ENCODE measurements around the gene KDSR. TPM values are rescaled to one million over a fixed set of nuclear protein-coding genes. Genes with fewer than 3 reads are reported as not detected.

The KDSR gene
- total RNA-seq, 1 donor from 2014 or later = 35.7 TPM

GRCh38 chr18:63377275-63377980, 10.4 kb upstream of the KDSR start:
- H3K9me3 Mint-ChIP-seq = peaks cover 3% of the 10 kb centered on the region
- no peaks in the 10 kb centered on the region for H3K4me1 Mint-ChIP-seq
- H3K27me3 Mint-ChIP-seq (ENCODE audit: low read depth) = no peaks in the 10 kb centered on the region
- H3K36me3 Mint-ChIP-seq (ENCODE audit: low read depth) = peaks cover 4% of the 10 kb centered on the region
- DNase-seq (ENCODE audit: low read depth, low spot score) = no peak
- H3K4me3 Mint-ChIP-seq = no peak overlapping the region
- TF ChIP-seq, protein P1, sequence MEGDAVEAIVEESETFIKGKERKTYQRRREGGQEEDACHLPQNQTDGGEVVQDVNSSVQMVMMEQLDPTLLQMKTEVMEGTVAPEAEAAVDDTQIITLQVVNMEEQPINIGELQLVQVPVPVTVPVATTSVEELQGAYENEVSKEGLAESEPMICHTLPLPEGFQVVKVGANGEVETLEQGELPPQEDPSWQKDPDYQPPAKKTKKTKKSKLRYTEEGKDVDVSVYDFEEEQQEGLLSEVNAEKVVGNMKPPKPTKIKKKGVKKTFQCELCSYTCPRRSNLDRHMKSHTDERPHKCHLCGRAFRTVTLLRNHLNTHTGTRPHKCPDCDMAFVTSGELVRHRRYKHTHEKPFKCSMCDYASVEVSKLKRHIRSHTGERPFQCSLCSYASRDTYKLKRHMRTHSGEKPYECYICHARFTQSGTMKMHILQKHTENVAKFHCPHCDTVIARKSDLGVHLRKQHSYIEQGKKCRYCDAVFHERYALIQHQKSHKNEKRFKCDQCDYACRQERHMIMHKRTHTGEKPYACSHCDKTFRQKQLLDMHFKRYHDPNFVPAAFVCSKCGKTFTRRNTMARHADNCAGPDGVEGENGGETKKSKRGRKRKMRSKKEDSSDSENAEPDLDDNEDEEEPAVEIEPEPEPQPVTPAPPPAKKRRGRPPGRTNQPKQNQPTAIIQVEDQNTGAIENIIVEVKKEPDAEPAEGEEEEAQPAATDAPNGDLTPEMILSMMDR (conservative IDR thresholded peaks at IDR 0.05) = no peak
- H3K27ac Mint-ChIP-seq (ENCODE audit: unreplicated experiment) = no peak overlapping the region

DNA sequence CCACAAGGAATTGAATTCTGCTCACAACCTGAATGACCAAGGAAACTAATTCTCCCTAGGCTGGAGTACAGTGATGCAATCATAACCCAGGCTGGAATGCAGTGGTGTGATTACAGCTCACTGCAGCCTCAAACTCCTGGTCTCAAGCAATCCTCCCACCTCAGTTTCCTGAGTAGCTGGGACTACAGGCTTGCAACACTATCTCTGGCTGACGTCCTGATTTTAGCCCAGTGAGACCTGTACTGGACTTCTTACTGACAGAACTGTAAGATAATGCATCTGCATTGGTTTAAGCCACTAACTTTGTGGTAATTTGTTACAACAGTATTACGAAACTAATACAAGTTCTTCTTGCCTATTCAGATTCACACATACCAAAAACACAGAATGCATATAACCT, 9.5 kb upstream of the KDSR start:
- TF ChIP-seq, protein P1 (conservative IDR thresholded peaks at IDR 0.05) = no peak
- no peak for DNase-seq (ENCODE audit: low read depth, low spot score)
- Mint-ChIP-seq H3K27me3 (ENCODE audit: low read depth) (no peaks in the 10 kb centered on the region), H3K36me3 (ENCODE audit: low read depth) (peaks cover 4% of the 10 kb centered on the region), H3K4me3 (no peak overlapping the region), H3K9me3 (peaks cover 3% of the 10 kb centered on the region), H3K4me1 (no peaks in the 10 kb centered on the region), H3K27ac (ENCODE audit: unreplicated experiment) (no peak overlapping the region)

DNA sequence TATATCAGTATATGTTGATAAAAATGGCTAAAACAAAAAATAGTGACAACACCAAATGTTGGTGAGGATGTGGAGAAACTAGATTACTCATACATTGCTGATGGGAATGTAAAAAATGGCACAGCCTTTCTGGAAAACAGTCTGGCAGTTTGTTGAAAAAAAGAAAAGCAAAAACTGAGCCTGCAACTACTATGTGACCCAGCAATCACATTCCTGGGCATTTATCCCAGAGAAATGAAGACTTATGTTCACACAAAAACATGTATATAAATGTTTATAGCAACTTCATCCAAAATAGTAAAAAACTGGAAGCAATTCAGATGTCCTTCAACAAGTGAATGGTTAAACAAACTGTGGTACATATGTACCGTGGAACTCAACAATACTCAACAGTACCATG, 7.5 kb upstream of the KDSR start:
- DNase-seq (ENCODE audit: low read depth, low spot score) = no peak
- Mint-ChIP-seq H3K9me3 (peaks cover 3% of the 10 kb centered on the region), H3K27me3 (ENCODE audit: low read depth) (no peaks in the 10 kb centered on the region), H3K36me3 (ENCODE audit: low read depth) (peaks cover 4% of the 10 kb centered on the region), H3K4me1 (no peaks in the 10 kb centered on the region), H3K4me3 (no peak overlapping the region), H3K27ac (ENCODE audit: unreplicated experiment) (no peak overlapping the region)
- TF ChIP-seq, protein P1 (conservative IDR thresholded peaks at IDR 0.05) = no peak

DNA sequence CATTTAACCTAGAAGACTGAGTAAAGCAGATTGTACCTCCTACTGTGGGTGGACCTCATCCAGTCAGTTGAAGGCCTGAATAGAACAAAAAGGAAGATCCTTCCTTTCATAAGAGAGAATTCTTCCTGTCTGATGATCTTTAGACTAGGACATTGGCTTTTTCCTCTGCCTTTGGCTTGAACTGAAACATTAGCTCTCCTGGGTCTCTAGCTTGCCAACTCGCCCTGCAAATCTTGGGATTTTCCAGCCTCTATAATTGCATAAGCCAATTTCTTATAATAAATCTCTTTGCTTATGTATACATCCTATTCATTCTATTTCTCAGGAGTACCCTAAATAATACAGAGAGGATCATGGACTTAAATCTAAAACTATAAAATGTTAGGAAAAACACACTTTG, 6.2 kb upstream of the KDSR start:
- Mint-ChIP-seq H3K36me3 (ENCODE audit: low read depth) (peaks cover 9% of the 10 kb centered on the region), H3K27ac (ENCODE audit: unreplicated experiment) (no peak overlapping the region), H3K9me3 (peaks cover 8% of the 10 kb centered on the region), H3K27me3 (ENCODE audit: low read depth) (no peaks in the 10 kb centered on the region), H3K4me3 (no peak overlapping the region), H3K4me1 (peaks cover 4% of the 10 kb centered on the region)
- TF ChIP-seq, protein P1 (conservative IDR thresholded peaks at IDR 0.05) = no peak
- DNase-seq (ENCODE audit: low read depth, low spot score) = no peak

DNA sequence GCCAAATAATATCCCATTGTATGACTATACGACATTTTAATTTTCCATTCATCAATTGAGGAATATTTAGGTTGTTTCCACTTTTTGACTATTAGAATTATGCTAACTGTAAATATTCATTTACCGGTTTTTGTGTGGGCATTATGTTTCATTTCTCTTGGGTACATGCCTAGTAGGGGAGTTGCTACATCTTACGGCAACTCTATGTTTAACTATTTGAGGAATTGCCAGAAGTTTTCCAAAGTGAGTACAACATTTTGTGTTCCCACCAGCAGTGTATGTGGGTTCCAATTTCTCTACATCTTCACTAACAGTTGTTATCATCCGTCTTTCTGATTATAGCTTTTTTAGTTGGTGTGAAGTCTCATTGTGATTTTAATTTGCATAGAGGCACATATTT, 1.6 kb upstream of the KDSR start:
- H3K36me3 Mint-ChIP-seq (ENCODE audit: low read depth) = peaks cover 11% of the 10 kb centered on the region
- peaks cover 5% of the 10 kb centered on the region for H3K9me3 Mint-ChIP-seq
- no peaks in the 10 kb centered on the region for H3K27me3 Mint-ChIP-seq (ENCODE audit: low read depth)
- H3K4me3 Mint-ChIP-seq = peak overlapping the region; percentile 84
- H3K27ac Mint-ChIP-seq (ENCODE audit: unreplicated experiment) = no peak overlapping the region
- no peak for DNase-seq (ENCODE audit: low read depth, low spot score)
- TF ChIP-seq, protein P1 (conservative IDR thresholded peaks at IDR 0.05) = no peak
- H3K4me1 Mint-ChIP-seq = peaks cover 26% of the 10 kb centered on the region
